Keratinocyte (primary cell): ENCODE results near the gene TUBB4A. TPM values are rescaled to one million over a fixed set of nuclear protein-coding genes. Genes with fewer than 3 reads are reported as not detected.
A peak's percentile ranks its signal among the peaks of the same experiment; 100 is the strongest.

Source experiments
- DNase-seq: peaks from one replicate; pipeline ENCODE4 v3.0.0-alpha.2; 2011; ENCODE audit warnings: low read depth, missing footprints, low spot score
- FAIRE-seq: peaks from 2 replicates; lab custom pipeline; 2011; peaks lifted over from hg19 to GRCh38; lab: Jason Lieb, UNC
- H2AFZ ChIP-seq: 2 replicates; pipeline ENCODE4 v1.6.0; 2012; ENCODE audit warnings: low read length, control low read depth, inconsistent platforms; ENCODE audit not compliant: control insufficient read depth
- H3K27ac ChIP-seq: 2 replicates; pipeline ENCODE4 v1.5.1; 2011; ENCODE audit warnings: low read length; ENCODE audit not compliant: control insufficient read depth, insufficient read depth
- H3K27me3 ChIP-seq: 3 replicates; pipeline ENCODE4 v1.6.0; 2011; ENCODE audit warnings: low read length; ENCODE audit not compliant: control insufficient read depth, insufficient read depth; ENCODE audit errors: extremely low read depth
- H3K36me3 ChIP-seq, 2 experiments: 2 replicates in 1 of 2; 3 replicates in 1 of 2; pipeline ENCODE4 v1.5.1; 2011; ENCODE audit warnings: low read length in 2 of 2, mild to moderate bottlenecking in 1 of 2; ENCODE audit not compliant: control insufficient read depth in 2 of 2, insufficient read depth in 2 of 2; ENCODE audit errors: extremely low read depth in 1 of 2
- H3K4me1 ChIP-seq: 3 replicates; pipeline ENCODE4 v1.5.1; 2011; ENCODE audit warnings: low read length; ENCODE audit not compliant: control insufficient read depth, insufficient read depth; ENCODE audit errors: extremely low read depth
- H3K4me2 ChIP-seq: 3 replicates; pipeline ENCODE4 v1.6.0; 2011; ENCODE audit warnings: low read depth, low read length; ENCODE audit not compliant: control insufficient read depth, insufficient read depth; ENCODE audit errors: extremely low read depth
- H3K4me3 ChIP-seq, 3 experiments: fragments of 200-600 bp in 1 of 3; sonication (generic) in 1 of 3; 2 replicates in 2 of 3; 3 replicates in 1 of 3; pipeline ENCODE4 v1.5.1; 2011 to 2016; ENCODE audit warnings: low read length in 3 of 3, mild to moderate bottlenecking in 3 of 3, control low read depth in 2 of 3, inconsistent platforms in 1 of 3, low read depth in 1 of 3, mixed read lengths in 1 of 3, mixed run types in 1 of 3, moderate library complexity in 1 of 3; ENCODE audit not compliant: control insufficient read depth in 2 of 3, insufficient read depth in 2 of 3; ENCODE audit errors: extremely low read depth in 1 of 3
- H3K79me2 ChIP-seq: 2 replicates; pipeline ENCODE4 v1.6.0; 2012; ENCODE audit warnings: low read length; ENCODE audit not compliant: control insufficient read depth, insufficient read depth
- H3K9ac ChIP-seq: 3 replicates; pipeline ENCODE4 v1.6.0; 2011; ENCODE audit warnings: low read length; ENCODE audit not compliant: control insufficient read depth, insufficient read depth; ENCODE audit errors: extremely low read depth
- H3K9me1 ChIP-seq: 3 replicates; pipeline ENCODE4 v1.6.0; 2011; ENCODE audit warnings: low read length; ENCODE audit not compliant: control insufficient read depth, insufficient read depth; ENCODE audit errors: extremely low read depth
- H3K9me3 ChIP-seq: 2 replicates; pipeline ENCODE4 v1.5.1; 2012; ENCODE audit warnings: low read depth, low read length; ENCODE audit not compliant: control insufficient read depth
- H4K20me1 ChIP-seq: 3 replicates; pipeline ENCODE4 v1.6.0; 2011; ENCODE audit warnings: low read length; ENCODE audit not compliant: control insufficient read depth, insufficient read depth; ENCODE audit errors: extremely low read depth
- CTCF ChIP-seq, 3 experiments: IDR thresholded peaks in 1 of 3; conservative IDR thresholded peaks in 1 of 3; optimal IDR thresholded peaks in 1 of 3; 2 replicates in 2 of 3; 3 replicates in 1 of 3; pipeline versions ENCODE3 to v1.5.1; 2011; ENCODE audit warnings: low read length in 3 of 3, mild to moderate bottlenecking in 3 of 3, moderate library complexity in 2 of 3, control low read depth in 1 of 3, inconsistent platforms in 1 of 3; ENCODE audit not compliant: insufficient read depth in 2 of 3; ENCODE audit errors: extremely low read depth in 1 of 3
- EZH2 ChIP-seq: IDR thresholded peaks from one replicate; pipeline ENCODE4 v1.6.1; 2012; ENCODE audit warnings: inconsistent platforms, mild to moderate bottlenecking, low read length, moderate library complexity
- dilution Hi-C: fragments of 300-500 bp; cut with MboI; formaldehyde crosslinking; loops from one replicate; pipeline ENCODE4 v1.7.0; 2020; ENCODE audit warnings: low sequenced_read_pairs; ENCODE audit not compliant: extremely low pct_ligation_motif_present
- polyA plus RNA-seq, 5 experiments: library from polyadenylated mRNA; depleted of rRNA in 3 of 5; stranded (reverse) in 3 of 5; stranded (forward) in 1 of 5; unstranded in 1 of 5; fragments of >200 nt; gene quantifications; 1 replicate in 1 of 5; 2 replicates in 3 of 5; 3 replicates in 1 of 5; pipeline versions ENCODE4 v1.2.1 to v1.2.3, GENCODE V29; 2011 to 2012; ENCODE audit warnings: missing spikeins in 2 of 5, low read depth in 1 of 5, low replicate concordance in 1 of 5

TUBB4A gene
- polyA plus RNA-seq, 1 donor (not counting 4 experiments of a cell fraction or from before 2014, with no cell fraction given), result not detected

DNA sequence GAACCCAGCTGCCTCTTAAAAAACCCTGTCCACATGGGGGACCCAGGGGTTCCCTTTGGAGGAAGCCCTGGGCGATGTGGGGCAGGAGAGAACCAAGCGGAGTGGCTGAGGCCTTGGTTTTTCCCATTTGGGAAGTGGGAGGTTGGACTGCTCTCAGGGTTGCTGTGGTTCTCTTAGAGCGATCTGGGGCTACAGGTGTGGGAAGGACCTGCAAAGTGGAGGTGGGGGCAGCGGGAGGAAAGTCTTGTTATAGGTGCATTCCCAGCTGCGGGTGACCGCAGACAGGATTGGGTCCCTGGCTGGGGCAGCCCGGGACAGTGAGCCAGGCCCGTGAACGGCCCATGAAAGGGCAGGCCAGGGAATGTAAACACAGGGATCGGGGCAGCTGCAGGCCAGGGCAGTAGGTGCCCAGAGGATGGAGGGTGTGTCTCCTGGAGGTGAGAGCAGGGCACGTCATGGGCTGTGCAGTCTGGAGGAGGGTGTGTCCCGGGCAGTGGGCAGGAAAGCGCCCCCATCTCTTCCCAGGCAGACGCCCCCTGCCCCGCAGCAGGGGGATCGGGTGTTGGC is 43.3 kb downstream of the TUBB4A start:
- peaks cover 6% of the 10 kb centered on the region for H3K9me3 ChIP-seq
- H3K9ac ChIP-seq, result peak overlapping the region; percentile 59
- H3K9me1 ChIP-seq, result no peaks in the 10 kb centered on the region
- FAIRE-seq (no peak), DNase-seq (no peak)
- H3K27me3 ChIP-seq, result no peaks in the 10 kb centered on the region
- H3K79me2 ChIP-seq, result no peaks in the 10 kb centered on the region
- no peaks in the 10 kb centered on the region for H4K20me1 ChIP-seq
- peak overlapping the region; percentile 98 for H3K4me2 ChIP-seq
- H3K36me3 ChIP-seq, result peaks cover 6 to 8% of the 10 kb centered on the region in 2 experiments
- dilution Hi-C loops, result no loop called here
- TF ChIP-seq EZH2 (no peak), CTCF (optimal IDR thresholded peaks at IDR 0.05 in 1 of 3, IDR thresholded peaks at IDR 0.05 in 1 of 3, conservative IDR thresholded peaks at IDR 0.05 in 1 of 3; ENCODE audit: extremely low read depth in 1 of 3, insufficient read depth in 2 of 3, low read length in 3 of 3) (no peak)
- peak overlapping the region; percentile 98 for H2AFZ ChIP-seq
- no peak overlapping the region for H3K27ac ChIP-seq
- H3K4me1 ChIP-seq, result peaks cover 10% of the 10 kb centered on the region
- peak overlapping the region; percentile 64 to 79 (median 74) for H3K4me3 ChIP-seq

GRCh38 chr19:6457958-6458694 is 44.0 kb downstream of the TUBB4A start:
- dilution Hi-C loops, result no loop called here
- Histone ChIP-seq H3K27me3 (no peaks in the 10 kb centered on the region), H3K4me2 (no peak overlapping the region), H4K20me1 (no peaks in the 10 kb centered on the region), H3K9ac (no peak overlapping the region), H3K4me3 (no peak overlapping the region), H3K9me1 (no peaks in the 10 kb centered on the region), H3K9me3 (peaks cover 6% of the 10 kb centered on the region), H2AFZ (no peak overlapping the region), H3K79me2 (no peaks in the 10 kb centered on the region), H3K36me3 (peaks cover 6 to 8% of the 10 kb centered on the region in 2 experiments), H3K27ac (no peak overlapping the region), H3K4me1 (peaks cover 10% of the 10 kb centered on the region)
- DNase-seq (no peak), FAIRE-seq (no peak)
- TF ChIP-seq CTCF (optimal IDR thresholded peaks at IDR 0.05 in 1 of 3, IDR thresholded peaks at IDR 0.05 in 1 of 3, conservative IDR thresholded peaks at IDR 0.05 in 1 of 3; ENCODE audit: extremely low read depth in 1 of 3, insufficient read depth in 2 of 3, low read length in 3 of 3) (no peak), EZH2 (no peak)
